Loucy (cell line): Measurements from ENCODE around the gene PHF21B.

Experiments used
- H2AFZ ChIP-seq: fragments of 200-600 bp; sonication (generic); 2 replicates; pipeline ENCODE4 v1.6.0; 2016; ENCODE audit warnings: antibody characterized with exemption, mild to moderate bottlenecking, low read length, moderate library complexity
- H3F3A ChIP-seq: fragments of 200-600 bp; 2 replicates; pipeline ENCODE4 v1.6.0; 2016; ENCODE audit warnings: antibody characterized with exemption, low read depth, mild to moderate bottlenecking
- H3K27me3 ChIP-seq: fragments of 200-600 bp; sonication (generic); 2 replicates; pipeline ENCODE4 v1.6.1; 2014; ENCODE audit warnings: low read length, mild to moderate bottlenecking; ENCODE audit not compliant: insufficient read depth, poor library complexity, severe bottlenecking
- H3K36me3 ChIP-seq: fragments of 200-600 bp; sonication (generic); 2 replicates; pipeline ENCODE4 v1.6.1; 2016; ENCODE audit warnings: low read length; ENCODE audit not compliant: insufficient read depth
- H3K4me1 ChIP-seq: fragments of 200-600 bp; sonication (generic); 2 replicates; pipeline ENCODE4 v1.5.1; 2014; ENCODE audit warnings: low read length, mild to moderate bottlenecking; ENCODE audit not compliant: insufficient read depth, poor library complexity, severe bottlenecking
- H3K4me2 ChIP-seq: fragments of 200-600 bp; sonication (generic); 2 replicates; pipeline ENCODE4 v1.6.0; 2014; ENCODE audit warnings: antibody characterized with exemption, low read length, low read depth, mild to moderate bottlenecking; ENCODE audit not compliant: poor library complexity, severe bottlenecking
- H3K4me3 ChIP-seq: fragments of 200-600 bp; sonication (generic); 2 replicates; pipeline ENCODE4 v1.5.1; 2014; ENCODE audit warnings: low read length, mild to moderate bottlenecking, mixed read lengths; ENCODE audit not compliant: poor library complexity, severe bottlenecking
- H3K79me2 ChIP-seq: fragments of 200-600 bp; sonication (generic); 2 replicates; pipeline ENCODE4 v1.6.1; 2014; ENCODE audit warnings: low read length; ENCODE audit not compliant: insufficient read depth
- H3K9ac ChIP-seq: fragments of 200-600 bp; sonication (generic); 2 replicates; pipeline ENCODE4 v1.6.0; 2014; ENCODE audit warnings: mild to moderate bottlenecking, low read depth, low read length, moderate library complexity; ENCODE audit not compliant: poor library complexity, severe bottlenecking
- H3K9me2 ChIP-seq: fragments of 200-600 bp; sonication (generic); replicated peaks from 2 replicates; pipeline ENCODE4 v1.6.1; 2016; ENCODE audit warnings: low read depth, low read length, mixed read lengths
- H3K9me3 ChIP-seq: fragments of 200-600 bp; sonication (generic); 2 replicates; pipeline ENCODE4 v1.6.1; 2014; ENCODE audit warnings: mild to moderate bottlenecking, antibody characterized with exemption, low read length, low read depth; ENCODE audit not compliant: insufficient read depth
- H4K20me1 ChIP-seq: fragments of 200-600 bp; sonication (generic); 2 replicates; pipeline ENCODE4 v1.6.0; 2014; ENCODE audit warnings: antibody characterized with exemption, low read length, mild to moderate bottlenecking; ENCODE audit not compliant: insufficient read depth, poor library complexity, severe bottlenecking
- EZH2phosphoT487 ChIP-seq: fragments of 200-600 bp; IDR thresholded peaks from 2 replicates; pipeline ENCODE4 v1.6.1; 2018; ENCODE audit warnings: antibody characterized with exemption, mild to moderate bottlenecking, moderate library complexity, borderline replicate concordance
- TF ChIP-seq, protein P1 (sequence below): fragments of 200-600 bp; sonication (generic); conservative IDR thresholded peaks from 2 replicates; pipeline ENCODE4 v1.5.1; 2014; ENCODE audit warnings: mild to moderate bottlenecking, antibody characterized with exemption, low read length

PHF21B gene

DNA sequence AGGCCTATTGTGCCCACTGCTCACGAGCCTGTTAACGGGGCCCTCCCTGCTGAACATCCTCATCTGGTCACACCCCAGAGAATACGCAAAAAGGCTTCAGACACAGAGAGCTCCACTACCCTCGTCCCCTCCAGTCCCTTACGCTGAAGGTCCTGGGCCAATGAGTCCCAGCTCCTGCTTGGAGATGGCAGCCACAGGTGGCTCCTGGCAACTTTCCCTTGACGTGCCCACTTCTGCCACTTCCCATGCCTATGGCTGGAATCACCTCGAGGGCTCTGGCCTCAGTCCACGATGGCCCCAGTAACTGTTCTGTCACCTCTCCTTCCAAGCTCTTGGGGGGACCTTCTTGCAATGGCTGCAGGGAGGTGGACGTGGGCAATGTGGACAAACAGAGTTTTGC, 12.7 kb downstream of the PHF21B start:
- Histone ChIP-seq H2AFZ (no peak overlapping the region), H3K9me2 (no peaks in the 10 kb centered on the region), H3K36me3 (no peaks in the 10 kb centered on the region), H3K4me1 (peaks cover 49% of the 10 kb centered on the region), H3K9ac (no peak overlapping the region), H4K20me1 (no peaks in the 10 kb centered on the region), H3K79me2 (peaks cover 17% of the 10 kb centered on the region; the same call in 1 of the 2 replicates), H3K4me2 (no peak overlapping the region), H3K4me3 (no peak overlapping the region), H3K27me3 (no peaks in the 10 kb centered on the region), H3F3A (no peaks in the 10 kb centered on the region), H3K9me3 (no peaks in the 10 kb centered on the region)
- TF ChIP-seq, protein P1, sequence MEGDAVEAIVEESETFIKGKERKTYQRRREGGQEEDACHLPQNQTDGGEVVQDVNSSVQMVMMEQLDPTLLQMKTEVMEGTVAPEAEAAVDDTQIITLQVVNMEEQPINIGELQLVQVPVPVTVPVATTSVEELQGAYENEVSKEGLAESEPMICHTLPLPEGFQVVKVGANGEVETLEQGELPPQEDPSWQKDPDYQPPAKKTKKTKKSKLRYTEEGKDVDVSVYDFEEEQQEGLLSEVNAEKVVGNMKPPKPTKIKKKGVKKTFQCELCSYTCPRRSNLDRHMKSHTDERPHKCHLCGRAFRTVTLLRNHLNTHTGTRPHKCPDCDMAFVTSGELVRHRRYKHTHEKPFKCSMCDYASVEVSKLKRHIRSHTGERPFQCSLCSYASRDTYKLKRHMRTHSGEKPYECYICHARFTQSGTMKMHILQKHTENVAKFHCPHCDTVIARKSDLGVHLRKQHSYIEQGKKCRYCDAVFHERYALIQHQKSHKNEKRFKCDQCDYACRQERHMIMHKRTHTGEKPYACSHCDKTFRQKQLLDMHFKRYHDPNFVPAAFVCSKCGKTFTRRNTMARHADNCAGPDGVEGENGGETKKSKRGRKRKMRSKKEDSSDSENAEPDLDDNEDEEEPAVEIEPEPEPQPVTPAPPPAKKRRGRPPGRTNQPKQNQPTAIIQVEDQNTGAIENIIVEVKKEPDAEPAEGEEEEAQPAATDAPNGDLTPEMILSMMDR: no peak

DNA sequence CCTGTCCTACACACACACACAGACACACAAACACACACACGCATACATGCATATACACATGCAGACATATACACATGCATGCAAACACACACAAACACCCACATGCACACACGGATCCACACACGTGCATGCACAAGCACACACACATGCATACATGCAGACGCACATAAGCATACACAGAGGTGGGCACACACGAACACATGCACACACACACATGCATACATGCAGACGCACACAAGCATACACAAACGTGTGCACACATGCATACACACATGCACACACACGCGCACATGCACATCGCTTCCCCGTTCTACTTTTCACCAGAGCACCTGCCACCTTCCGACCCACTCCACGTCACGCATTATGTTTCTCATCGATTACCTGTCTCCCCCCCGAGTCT, 13.2 kb downstream of the PHF21B start:
- Histone ChIP-seq H3K27me3 (no peaks in the 10 kb centered on the region), H3K9me2 (no peaks in the 10 kb centered on the region), H3K9me3 (no peaks in the 10 kb centered on the region), H3F3A (no peaks in the 10 kb centered on the region), H3K79me2 (peaks cover 18% of the 10 kb centered on the region; the same call in 1 of the 2 replicates), H3K4me1 (peaks cover 49% of the 10 kb centered on the region), H4K20me1 (no peaks in the 10 kb centered on the region), H3K36me3 (no peaks in the 10 kb centered on the region), H3K4me3 (no peak overlapping the region), H2AFZ (no peak overlapping the region), H3K9ac (no peak overlapping the region), H3K4me2 (no peak overlapping the region)
- TF ChIP-seq, protein P1: no peak
- no peak for TF ChIP-seq EZH2phosphoT487

DNA sequence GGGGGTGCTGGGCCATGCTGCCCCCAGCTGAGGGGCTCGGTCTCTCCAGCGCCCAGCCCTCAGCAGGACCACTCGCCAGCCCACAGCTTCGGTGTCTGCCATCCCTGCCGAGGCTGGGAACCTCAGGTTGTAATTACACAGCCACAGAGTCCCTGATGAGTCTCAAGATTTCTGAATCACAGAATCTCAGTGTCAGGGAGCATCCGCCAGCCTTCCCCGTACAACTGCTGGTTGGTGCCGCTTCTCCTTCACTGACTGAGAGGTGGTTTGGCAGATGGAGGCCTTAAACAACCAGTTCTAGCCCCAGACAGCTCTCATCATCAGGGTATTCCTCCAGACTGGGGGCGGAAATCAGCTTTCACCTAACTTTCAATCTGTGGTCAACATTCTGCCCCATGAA, 13.7 kb downstream of the PHF21B start:
- TF ChIP-seq, protein P1: no peak
- TF ChIP-seq EZH2phosphoT487: no peak
- Histone ChIP-seq H3K9me2 (no peaks in the 10 kb centered on the region), H4K20me1 (no peaks in the 10 kb centered on the region), H3F3A (no peaks in the 10 kb centered on the region), H3K79me2 (peaks cover 18% of the 10 kb centered on the region; the same call in 1 of the 2 replicates), H3K9ac (no peak overlapping the region), H3K27me3 (no peaks in the 10 kb centered on the region), H3K4me3 (no peak overlapping the region), H3K4me1 (peaks cover 49% of the 10 kb centered on the region), H2AFZ (no peak overlapping the region), H3K4me2 (no peak overlapping the region), H3K9me3 (no peaks in the 10 kb centered on the region), H3K36me3 (no peaks in the 10 kb centered on the region)
